Measurements from ENCODE around the gene CWF19L1.

The CWF19L1 gene

GRCh38 chr10:100248820-100249219 lies 18.6 kb downstream of the CWF19L1 start:
- no peak for DNase-seq (ENCODE audit: low read depth)

- DNase-seq (ENCODE audit: low read depth), result peak; percentile 22
These were observed 21.8 kb downstream of the CWF19L1 start for GRCh38 chr10:100245484-100246220.

- DNase-seq (ENCODE audit: low read depth), result no peak
These were observed 27.6 kb downstream of the CWF19L1 start for GRCh38 chr10:100239851-100240250.

GRCh38 chr10:100238429-100238828 lies 29.0 kb downstream of the CWF19L1 start:
- DNase-seq (ENCODE audit: low read depth), result no peak

GRCh38 chr10:100232101-100232500 lies 35.3 kb downstream of the CWF19L1 start:
- no peak for DNase-seq (ENCODE audit: low read depth)

- no peak for DNase-seq (ENCODE audit: low read depth)
These were observed 37.5 kb downstream of the CWF19L1 start for GRCh38 chr10:100229819-100230422.

- no peak for DNase-seq (ENCODE audit: low read depth)
These were observed 43.6 kb downstream of the CWF19L1 start for GRCh38 chr10:100223879-100224278.

- no peak for DNase-seq (ENCODE audit: low read depth)
These were observed 44.9 kb downstream of the CWF19L1 start for GRCh38 chr10:100222529-100222928.

- DNase-seq (ENCODE audit: low read depth), result no peak
These were observed 51.4 kb downstream of the CWF19L1 start for GRCh38 chr10:100216006-100216405.

GRCh38 chr10:100209303-100209702 lies 58.1 kb downstream of the CWF19L1 start:
- DNase-seq (ENCODE audit: low read depth), result no peak

GRCh38 chr10:100208276-100208675 lies 59.2 kb downstream of the CWF19L1 start:
- no peak for DNase-seq (ENCODE audit: low read depth)

GRCh38 chr10:100204370-100204769 lies 63.1 kb downstream of the CWF19L1 start:
- no peak for DNase-seq (ENCODE audit: low read depth)

GRCh38 chr10:100201549-100201948 lies 65.9 kb downstream of the CWF19L1 start:
- no peak for DNase-seq (ENCODE audit: low read depth)

- DNase-seq (ENCODE audit: low read depth), result no peak
These were observed 72.7 kb downstream of the CWF19L1 start for GRCh38 chr10:100194711-100195110.

GRCh38 chr10:100192350-100192749 lies 75.1 kb downstream of the CWF19L1 start:
- no peak for DNase-seq (ENCODE audit: low read depth)

- DNase-seq (ENCODE audit: low read depth), result no peak
These were observed 80.9 kb downstream of the CWF19L1 start for GRCh38 chr10:100186253-100187212.

GRCh38 chr10:100185364-100186252 lies 81.8 kb downstream of the CWF19L1 start, which contains the start of gene ERLIN1:
Gene ERLIN1, minus strand, starts transcription at chr10:100186029. Its CDS starts 403 bp downstream, at chr10:100185626.
- peak; percentile 45 for DNase-seq (ENCODE audit: low read depth)

GRCh38 chr10:100184840-100185239 lies 82.6 kb downstream of the CWF19L1 start:
- DNase-seq (ENCODE audit: low read depth), result no peak

GRCh38 chr10:100184426-100184825 lies 83.0 kb downstream of the CWF19L1 start:
- no peak for DNase-seq (ENCODE audit: low read depth)

GRCh38 chr10:100183481-100183880 lies 84.0 kb downstream of the CWF19L1 start:
- no peak for DNase-seq (ENCODE audit: low read depth)

GRCh38 chr10:100182908-100183307 lies 84.5 kb downstream of the CWF19L1 start:
- no peak for DNase-seq (ENCODE audit: low read depth)
